Smooth muscle cell (in vitro differentiated cells): Measurements from ENCODE around the gene NLRP9. TPM values are rescaled to one million over a fixed set of nuclear protein-coding genes. Genes with fewer than 3 reads are reported as not detected.

Experiments used
- DNase-seq: peaks from one replicate; lab custom pipeline; 2025; ENCODE audit not compliant: unreplicated experiment; lab: John Stamatoyannopoulos, UW
- H2AFZ ChIP-seq: fragments of 200-600 bp; sonication (generic); 2 replicates; pipeline ENCODE4 v1.6.0; 2016; ENCODE audit warnings: antibody characterized with exemption, low read depth, mild to moderate bottlenecking
- H3F3A ChIP-seq: fragments of 200-600 bp; sonication (generic); 2 replicates; pipeline ENCODE4 v1.6.0; 2017; ENCODE audit warnings: antibody characterized with exemption, low read depth
- H3K27ac ChIP-seq: fragments of 200-600 bp; sonication (generic); 2 replicates; pipeline ENCODE4 v1.5.1; 2016; ENCODE audit warnings: low read depth, mild to moderate bottlenecking
- H3K27me3 ChIP-seq: fragments of 200-600 bp; sonication (generic); 2 replicates; pipeline ENCODE4 v1.6.1; 2016; ENCODE audit warnings: low read depth, mild to moderate bottlenecking
- H3K36me3 ChIP-seq: fragments of 200-600 bp; sonication (generic); 2 replicates; pipeline ENCODE4 v1.5.1; 2016; ENCODE audit warnings: low read depth
- H3K4me1 ChIP-seq: fragments of 200-600 bp; sonication (generic); 2 replicates; pipeline ENCODE4 v1.5.1; 2016; ENCODE audit warnings: low read depth
- H3K4me2 ChIP-seq: fragments of 200-600 bp; sonication (generic); 2 replicates; pipeline ENCODE4 v1.6.0; 2016; ENCODE audit warnings: mild to moderate bottlenecking
- H3K4me3 ChIP-seq: fragments of 200-600 bp; sonication (generic); 2 replicates; pipeline ENCODE4 v1.5.1; 2016; ENCODE audit warnings: mild to moderate bottlenecking
- H3K79me2 ChIP-seq: fragments of 200-600 bp; sonication (generic); 2 replicates; pipeline ENCODE4 v1.6.0; 2016; ENCODE audit warnings: low read depth, mild to moderate bottlenecking
- H3K9ac ChIP-seq: fragments of 200-600 bp; sonication (generic); 2 replicates; pipeline ENCODE4 v1.6.0; 2016; ENCODE audit warnings: low read depth
- H3K9me3 ChIP-seq: fragments of 200-600 bp; sonication (generic); replicated peaks from 2 replicates; pipeline ENCODE4 v1.5.1; 2016; ENCODE audit warnings: low read depth
- H4K20me1 ChIP-seq: fragments of 200-600 bp; sonication (generic); 2 replicates; pipeline ENCODE4 v1.6.0; 2016; ENCODE audit warnings: low read depth
- CTCF ChIP-seq: fragments of 200-600 bp; sonication (generic); IDR thresholded peaks from 2 replicates; pipeline ENCODE4 v1.5.1; 2017; ENCODE audit warnings: borderline replicate concordance, mild to moderate bottlenecking, antibody characterized with exemption; ENCODE audit not compliant: insufficient read depth, poor library complexity, severe bottlenecking
- WGBS: methylation state at CpG from one replicate; pipeline ENCODE4 v1.1.7; 2016; ENCODE audit warnings: low lambda C conversion rate; 5-methylcytosine and 5-hydroxymethylcytosine counted together
- polyA plus RNA-seq: library from polyadenylated mRNA; unstranded; fragments of >200 nt; fragmentation: Nextera tagmentation; extraction: Ambion mirVana; gene quantifications from 2 replicates; pipeline ENCODE4 v1.2.1, GENCODE V29; 2016
- total RNA-seq: library from RNA; depleted of rRNA; stranded (reverse); fragments of >200 nt; gene quantifications from 2 replicates; pipeline ENCODE4 v1.2.3, GENCODE V29; 2014

NLRP9 gene
- total and polyA plus RNA-seq, 2 experiments from 2014 or later, result 0.07 TPM; not detected in 1

- Histone ChIP-seq H3K4me2 (no peak overlapping the region), H3K4me3 (no peak overlapping the region), H4K20me1 (peaks cover 77% of the 10 kb centered on the region), H2AFZ (no peak overlapping the region), H3K9me3 (no peaks in the 10 kb centered on the region), H3K4me1 (peaks cover 5% of the 10 kb centered on the region), H3K36me3 (no peaks in the 10 kb centered on the region), H3K79me2 (peaks cover 85% of the 10 kb centered on the region), H3K27ac (peak overlapping the region; percentile 46), H3F3A (peaks cover 11% of the 10 kb centered on the region), H3K27me3 (no peaks in the 10 kb centered on the region), H3K9ac (no peak overlapping the region)
- TF ChIP-seq CTCF, result no peak
- 80% methylated on average over 9 of the region's 9 CpGs for WGBS
- no peak for DNase-seq
Measured at GRCh38 chr19:55673465-55673864, 64.7 kb downstream of the NLRP9 start.

- no peaks in the 10 kb centered on the region for H3K9me3 ChIP-seq
- H3K27me3 ChIP-seq, result no peaks in the 10 kb centered on the region
- H3K4me2 ChIP-seq, result no peak overlapping the region
- no peak overlapping the region for H2AFZ ChIP-seq
- peaks cover 77% of the 10 kb centered on the region for H4K20me1 ChIP-seq
- peak overlapping the region; percentile 46 for H3K27ac ChIP-seq
- peaks cover 5% of the 10 kb centered on the region for H3K4me1 ChIP-seq
- no peak overlapping the region for H3K9ac ChIP-seq
- no peaks in the 10 kb centered on the region for H3K36me3 ChIP-seq
- TF ChIP-seq CTCF, result no peak
- H3K4me3 ChIP-seq, result no peak overlapping the region
- 97% methylated on average over 5 of the region's 5 CpGs for WGBS
- H3F3A ChIP-seq, result peaks cover 11% of the 10 kb centered on the region
- no peak for DNase-seq
- peaks cover 85% of the 10 kb centered on the region for H3K79me2 ChIP-seq
Measured at GRCh38 chr19:55672418-55672817, 65.8 kb downstream of the NLRP9 start.

- WGBS, result 91% methylated on average over 2 of the region's 2 CpGs
- Histone ChIP-seq H3K4me1 (no peaks in the 10 kb centered on the region), H3K27me3 (no peaks in the 10 kb centered on the region), H3K9me3 (no peaks in the 10 kb centered on the region), H3K27ac (no peak overlapping the region), H4K20me1 (peaks cover 78% of the 10 kb centered on the region), H2AFZ (no peak overlapping the region), H3K36me3 (no peaks in the 10 kb centered on the region), H3K4me3 (no peak overlapping the region), H3K9ac (no peak overlapping the region), H3K79me2 (peaks cover 85% of the 10 kb centered on the region), H3K4me2 (no peak overlapping the region), H3F3A (peaks cover 11% of the 10 kb centered on the region)
- TF ChIP-seq CTCF, result no peak
- no peak for DNase-seq
Measured at GRCh38 chr19:55671054-55671378, 67.2 kb downstream of the NLRP9 start.

GRCh38 chr19:55670280-55671053, 67.7 kb downstream of the NLRP9 start:
- Histone ChIP-seq H3K27me3 (no peaks in the 10 kb centered on the region), H3K79me2 (peaks cover 85% of the 10 kb centered on the region), H3K27ac (no peak overlapping the region), H4K20me1 (peaks cover 83% of the 10 kb centered on the region), H3F3A (peaks cover 11% of the 10 kb centered on the region), H3K4me2 (no peak overlapping the region), H3K9me3 (no peaks in the 10 kb centered on the region), H2AFZ (no peak overlapping the region), H3K4me3 (no peak overlapping the region), H3K36me3 (no peaks in the 10 kb centered on the region), H3K4me1 (no peaks in the 10 kb centered on the region), H3K9ac (no peak overlapping the region)
- DNase-seq, result peak; percentile 20
- TF ChIP-seq CTCF, result no peak
- 90% methylated on average over 23 of the region's 23 CpGs for WGBS
